AG09319 (cell line): Measurements from ENCODE around the gene MBTPS2.

Source experiments
- DNase-seq: peaks from one replicate; pipeline ENCODE4 v3.0.0-alpha.2; 2010; ENCODE audit warnings: low read depth; ENCODE audit errors: extremely low read depth
- TF ChIP-seq, protein P1 (sequence below): IDR thresholded peaks from 2 replicates; pipeline ENCODE4 v1.5.1; 2011; ENCODE audit warnings: low read depth, mild to moderate bottlenecking, inconsistent platforms, low read length, moderate library complexity

The MBTPS2 gene

DNA sequence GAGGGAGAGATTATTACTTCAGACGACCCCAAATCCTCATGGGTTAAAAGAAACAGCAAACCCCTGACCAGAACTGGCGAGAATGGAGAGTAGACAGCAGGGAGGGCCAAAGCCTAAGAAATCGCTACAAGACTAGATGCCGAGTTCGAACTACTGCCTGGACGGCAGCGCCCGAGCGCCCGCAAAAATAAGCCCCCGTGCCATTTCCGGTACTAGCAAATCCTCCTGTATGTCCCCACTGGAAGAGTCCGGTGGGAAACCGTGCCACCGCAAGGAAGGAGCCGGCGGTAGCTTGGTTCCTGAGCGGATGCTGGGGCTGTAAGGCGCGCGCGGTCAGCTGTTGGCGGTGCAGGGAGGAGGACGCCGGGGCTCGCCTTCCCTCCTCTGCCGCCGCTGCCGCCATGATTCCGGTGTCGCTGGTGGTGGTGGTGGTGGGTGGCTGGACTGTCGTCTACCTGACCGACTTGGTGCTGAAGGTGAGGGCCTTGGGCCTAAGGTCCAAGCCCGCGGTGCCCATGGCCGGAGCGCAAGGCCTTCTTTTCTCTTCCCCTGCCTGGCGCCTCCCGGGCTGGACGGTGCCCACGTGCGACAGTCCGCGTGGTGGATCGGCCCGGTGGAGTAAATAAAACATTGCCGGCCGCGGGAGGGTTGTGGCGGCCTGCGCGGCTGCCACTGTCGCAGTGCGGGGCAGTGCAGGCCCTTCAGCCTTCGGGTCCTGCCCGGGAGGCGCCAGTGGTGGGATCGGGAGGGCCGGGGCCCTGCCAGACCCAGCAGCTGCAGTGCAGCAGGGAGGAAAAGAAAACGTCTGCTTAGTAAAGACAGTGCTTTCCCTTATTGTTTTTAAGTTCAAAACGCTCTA lies at the start of gene MBTPS2:
Gene MBTPS2 (plus strand): TSS at position 284 of the 859 bp plus-strand sequence. CDS start 118 bp downstream, at position 402.
- peak; percentile 81 for DNase-seq
- TF ChIP-seq, protein P1, sequence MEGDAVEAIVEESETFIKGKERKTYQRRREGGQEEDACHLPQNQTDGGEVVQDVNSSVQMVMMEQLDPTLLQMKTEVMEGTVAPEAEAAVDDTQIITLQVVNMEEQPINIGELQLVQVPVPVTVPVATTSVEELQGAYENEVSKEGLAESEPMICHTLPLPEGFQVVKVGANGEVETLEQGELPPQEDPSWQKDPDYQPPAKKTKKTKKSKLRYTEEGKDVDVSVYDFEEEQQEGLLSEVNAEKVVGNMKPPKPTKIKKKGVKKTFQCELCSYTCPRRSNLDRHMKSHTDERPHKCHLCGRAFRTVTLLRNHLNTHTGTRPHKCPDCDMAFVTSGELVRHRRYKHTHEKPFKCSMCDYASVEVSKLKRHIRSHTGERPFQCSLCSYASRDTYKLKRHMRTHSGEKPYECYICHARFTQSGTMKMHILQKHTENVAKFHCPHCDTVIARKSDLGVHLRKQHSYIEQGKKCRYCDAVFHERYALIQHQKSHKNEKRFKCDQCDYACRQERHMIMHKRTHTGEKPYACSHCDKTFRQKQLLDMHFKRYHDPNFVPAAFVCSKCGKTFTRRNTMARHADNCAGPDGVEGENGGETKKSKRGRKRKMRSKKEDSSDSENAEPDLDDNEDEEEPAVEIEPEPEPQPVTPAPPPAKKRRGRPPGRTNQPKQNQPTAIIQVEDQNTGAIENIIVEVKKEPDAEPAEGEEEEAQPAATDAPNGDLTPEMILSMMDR: peak; percentile 26

DNA sequence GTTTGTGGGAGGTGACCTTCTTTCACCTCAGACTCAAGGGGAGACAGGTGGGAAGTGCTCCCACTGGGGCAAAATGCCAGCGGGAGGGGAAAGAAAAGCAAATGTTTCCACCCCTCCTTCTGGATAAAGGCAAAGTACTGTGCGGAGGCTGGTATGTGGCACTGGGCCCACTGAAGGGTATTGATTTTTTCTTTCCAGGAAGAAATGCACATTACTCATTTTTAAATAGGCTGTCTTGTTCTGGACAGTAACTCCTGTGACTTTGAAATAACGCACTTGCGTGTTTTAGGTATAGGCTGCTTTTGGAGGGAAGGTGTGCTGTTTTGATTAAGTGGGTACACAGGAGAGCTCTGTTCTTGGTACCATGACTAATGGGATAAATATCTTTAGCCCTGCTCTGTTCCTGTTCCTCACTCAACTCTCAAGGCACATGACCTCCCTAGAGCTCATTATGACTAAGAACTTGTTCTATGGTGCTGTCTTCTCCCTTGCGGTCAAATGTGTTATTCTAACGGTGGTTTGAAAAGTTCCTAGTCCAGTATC lies 40.7 kb upstream of the MBTPS2 start:
- TF ChIP-seq, protein P1: no peak
- DNase-seq: no peak

DNA sequence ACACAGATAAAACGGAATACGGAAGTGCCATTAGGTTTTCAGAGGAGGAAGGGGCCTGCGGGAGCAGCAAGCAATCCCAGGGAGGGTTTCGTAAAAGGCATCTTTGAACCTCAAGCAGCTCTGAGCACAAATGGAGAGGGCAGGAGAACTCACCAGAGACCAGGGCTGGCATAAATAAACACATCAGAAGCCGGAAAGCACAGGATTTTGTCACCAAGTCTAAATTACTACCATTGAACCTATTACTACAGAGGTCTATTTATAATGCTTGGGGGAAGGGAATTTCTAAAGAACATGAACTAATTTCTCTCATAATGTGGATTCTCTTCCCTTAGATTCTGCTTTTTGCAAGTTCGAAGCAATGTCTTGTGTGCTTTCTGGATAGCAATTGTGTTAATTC lies 39.6 kb upstream of the MBTPS2 start:
- TF ChIP-seq, protein P1: no peak
- DNase-seq: no peak

DNA sequence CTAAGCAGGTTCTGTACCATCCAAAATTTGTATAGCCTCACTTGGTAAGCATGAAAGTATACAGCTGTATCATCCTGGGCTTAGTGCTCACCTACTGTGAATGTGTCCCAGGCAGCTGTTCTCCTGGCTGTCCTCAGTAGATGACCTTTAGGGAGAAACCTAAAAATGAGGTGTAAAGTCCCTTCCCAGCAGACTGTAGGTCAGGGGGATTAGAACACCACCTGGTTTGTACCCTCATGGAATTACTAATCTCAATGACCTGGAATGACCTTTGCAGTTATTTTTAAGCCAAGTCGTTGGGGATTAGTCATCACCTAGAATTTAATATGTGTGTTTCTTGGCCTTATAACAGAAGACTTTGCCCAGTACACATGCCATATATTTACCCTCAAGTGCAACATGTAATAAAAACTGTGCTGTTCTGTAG lies 39.1 kb upstream of the MBTPS2 start:
- TF ChIP-seq, protein P1: no peak
- no peak for DNase-seq

DNA sequence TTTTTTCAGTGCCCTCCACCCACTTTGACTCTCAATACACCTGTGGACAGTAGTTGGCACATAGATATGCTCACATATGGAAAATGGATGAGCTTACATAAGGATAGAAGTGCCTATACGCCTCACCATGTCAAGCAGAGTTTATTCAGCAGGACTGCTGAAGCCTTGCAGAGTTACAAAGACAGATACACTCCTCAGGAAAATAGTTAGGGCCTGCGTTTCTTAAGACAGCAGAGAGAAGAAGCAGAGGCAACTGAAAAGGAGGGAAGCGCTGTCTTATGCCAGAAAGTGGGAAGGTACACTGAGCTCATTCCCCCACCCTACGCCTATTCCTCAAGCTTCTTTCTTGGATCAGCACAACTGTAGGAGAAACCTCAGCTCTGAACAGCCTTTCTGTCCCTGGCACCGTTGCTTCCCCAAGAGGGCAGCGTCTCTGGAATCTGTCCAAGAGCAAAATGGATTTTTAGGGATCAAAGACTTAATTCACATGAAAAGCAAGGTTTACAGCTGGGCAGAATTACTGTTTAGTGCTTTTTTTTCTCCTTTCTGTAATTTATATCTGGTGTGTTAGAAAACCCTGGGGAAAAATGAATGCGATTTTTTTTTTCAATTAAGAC lies 37.3 kb upstream of the MBTPS2 start:
- no peak for DNase-seq
- TF ChIP-seq, protein P1: no peak

DNA sequence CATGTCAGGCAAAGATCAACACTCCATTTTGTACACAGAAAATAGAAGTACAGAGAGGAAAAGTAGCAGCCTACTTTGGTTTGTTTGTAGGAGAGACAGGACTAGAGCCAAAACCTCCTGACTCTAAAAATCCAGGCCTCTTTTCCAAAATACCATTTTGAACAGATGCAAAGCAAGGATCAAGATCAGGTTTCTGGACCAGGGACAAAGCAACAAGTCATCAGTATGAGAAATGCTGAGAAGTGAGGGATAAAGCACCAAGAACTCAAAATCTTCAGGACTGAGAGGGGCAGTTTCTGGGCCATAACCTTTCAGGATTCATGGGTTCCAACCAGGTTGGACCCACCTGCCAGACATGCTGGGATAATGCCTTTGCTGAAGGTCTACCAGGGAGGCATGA lies 36.6 kb upstream of the MBTPS2 start:
- DNase-seq: no peak
- TF ChIP-seq, protein P1: no peak

DNA sequence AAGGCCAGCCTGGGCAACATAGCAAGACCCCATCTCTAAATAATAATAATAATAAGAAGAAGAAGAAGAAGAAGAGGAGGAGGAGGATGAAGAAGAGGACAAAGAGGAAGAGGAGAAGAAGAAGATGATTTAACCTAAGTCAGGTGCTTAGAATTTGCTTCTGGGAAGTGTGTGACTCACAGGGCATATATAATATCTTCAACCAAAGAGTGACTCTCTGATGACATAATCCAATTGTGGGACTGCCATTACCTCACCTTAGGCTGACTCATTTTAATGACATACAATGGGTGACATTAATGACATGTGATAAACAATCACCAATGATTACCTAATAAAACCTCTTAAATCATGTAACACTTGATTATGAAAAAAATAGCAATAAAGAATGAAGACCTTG lies 32.7 kb upstream of the MBTPS2 start:
- DNase-seq: no peak
- TF ChIP-seq, protein P1: no peak
